ENCODE measurements around the gene ZNF148.

ZNF148 gene

GRCh38 chr3:125326957-125327356 lies 48.2 kb downstream of the ZNF148 start:
- DNase-seq: no peak

GRCh38 chr3:125325746-125326145 lies 49.4 kb downstream of the ZNF148 start:
- DNase-seq: no peak

GRCh38 chr3:125324341-125324740 lies 50.8 kb downstream of the ZNF148 start:
- no peak for DNase-seq

- DNase-seq: no peak
These were observed 52.2 kb downstream of the ZNF148 start for GRCh38 chr3:125322917-125323316.

- DNase-seq: no peak
These were observed 53.0 kb downstream of the ZNF148 start for GRCh38 chr3:125322166-125322565.

GRCh38 chr3:125319765-125320164 lies 55.4 kb downstream of the ZNF148 start:
- DNase-seq: no peak

- DNase-seq: no peak
These were observed 56.3 kb downstream of the ZNF148 start for GRCh38 chr3:125318871-125319270.

GRCh38 chr3:125318167-125318865 lies 56.8 kb downstream of the ZNF148 start:
- DNase-seq: no peak

GRCh38 chr3:125317761-125318160 lies 57.4 kb downstream of the ZNF148 start:
- no peak for DNase-seq

- no peak for DNase-seq
These were observed 58.2 kb downstream of the ZNF148 start for GRCh38 chr3:125316949-125317348.

GRCh38 chr3:125316246-125316645 lies 58.9 kb downstream of the ZNF148 start:
- DNase-seq: no peak

- peak; percentile 13 for DNase-seq
These were observed 62.0 kb downstream of the ZNF148 start for GRCh38 chr3:125313060-125313635.

GRCh38 chr3:125310623-125311081 lies 64.5 kb downstream of the ZNF148 start:
- DNase-seq: peak; percentile 9

- no peak for DNase-seq
These were observed 65.6 kb downstream of the ZNF148 start for GRCh38 chr3:125309476-125309875.

GRCh38 chr3:125306620-125307019 lies 68.5 kb downstream of the ZNF148 start:
- DNase-seq: no peak

GRCh38 chr3:125302932-125303331 lies 72.2 kb downstream of the ZNF148 start:
- DNase-seq: no peak

GRCh38 chr3:125300416-125300815 lies 74.7 kb downstream of the ZNF148 start:
- no peak for DNase-seq

- no peak for DNase-seq
These were observed 80.7 kb downstream of the ZNF148 start for GRCh38 chr3:125294411-125294810.

GRCh38 chr3:125292015-125292414 lies 83.1 kb downstream of the ZNF148 start:
- DNase-seq: no peak

GRCh38 chr3:125289429-125289981 lies 85.6 kb downstream of the ZNF148 start:
- DNase-seq: no peak

- DNase-seq: no peak
These were observed 87.9 kb downstream of the ZNF148 start for GRCh38 chr3:125287248-125287647.

GRCh38 chr3:125281381-125281780 lies 93.7 kb downstream of the ZNF148 start:
- no peak for DNase-seq

GRCh38 chr3:125280668-125281361 lies 94.3 kb downstream of the ZNF148 start:
- no peak for DNase-seq

- no peak for DNase-seq
These were observed 97.0 kb downstream of the ZNF148 start for GRCh38 chr3:125278155-125278554.
